ENCODE measurements around the gene ADCK1.

GRCh38 chr14:77822741-77823140 lies 22.8 kb downstream of the ADCK1 start:
- no peak for TF ChIP-seq EZH2 (IDR thresholded peaks at IDR 0.05; ENCODE audit: borderline replicate concordance, insufficient read depth, low read depth, low read length, poor library complexity, severe bottlenecking)
- no peak for TF ChIP-seq CTCF (IDR thresholded peaks at IDR 0.05)

Data from B cell (primary cell).